Skeletal muscle tissue (tissue), 4 donors: ENCODE results near the gene ZNF385D. TPM values are rescaled to one million over a fixed set of nuclear protein-coding genes. Genes with fewer than 3 reads are reported as not detected.
"Not testable (repeated sequence)": the region's sequence is repeated elsewhere in the genome, so short reads cannot be mapped to it uniquely, and the experiment has no call there.

ENCODE experiments used
- H3K27ac ChIP-seq: one replicate; pipeline ENCODE4 v1.7.0; 2013; ENCODE audit warnings: mild to moderate bottlenecking, low read depth, low read length, inconsistent platforms
- H3K27me3 ChIP-seq, 3 donors: one replicate each; pipeline ENCODE4 v1.7.0; 2013; ENCODE audit warnings: low read length in 3 of 3; ENCODE audit not compliant: control insufficient read depth in 3 of 3, insufficient read depth in 3 of 3
- H3K36me3 ChIP-seq, 3 donors: one replicate each; pipeline ENCODE4 v1.7.0; 2013; ENCODE audit warnings: low read length in 3 of 3; ENCODE audit not compliant: control insufficient read depth in 3 of 3, insufficient read depth in 3 of 3
- H3K4me1 ChIP-seq, 3 donors: one replicate each; pipeline ENCODE4 v1.7.0; 2013; ENCODE audit warnings: low read length in 3 of 3, mild to moderate bottlenecking in 3 of 3; ENCODE audit not compliant: control insufficient read depth in 3 of 3, insufficient read depth in 3 of 3
- H3K4me3 ChIP-seq, 3 donors: one replicate each; pipeline ENCODE4 v1.7.0; 2013; ENCODE audit warnings: low read length in 3 of 3
- H3K9ac ChIP-seq, 3 donors: one replicate each; pipeline ENCODE4 v1.7.0; 2013; ENCODE audit warnings: low read length in 3 of 3, mild to moderate bottlenecking in 3 of 3, moderate library complexity in 2 of 3, low read depth in 1 of 3
- H3K9me3 ChIP-seq, 3 donors: one replicate each; pipeline ENCODE4 v1.7.0; 2013; ENCODE audit warnings: low read length in 3 of 3; ENCODE audit not compliant: control insufficient read depth in 3 of 3
- total RNA-seq: library from RNA; depleted of rRNA; stranded (reverse); fragments of >200 nt; gene quantifications from one replicate; pipeline ENCODE4 v1.2.3, GENCODE V29; 2014
- donor health status: Osteomylitis.

ZNF385D gene
- total RNA-seq, 1 donor from 2014 or later: 9.4 TPM

DNA sequence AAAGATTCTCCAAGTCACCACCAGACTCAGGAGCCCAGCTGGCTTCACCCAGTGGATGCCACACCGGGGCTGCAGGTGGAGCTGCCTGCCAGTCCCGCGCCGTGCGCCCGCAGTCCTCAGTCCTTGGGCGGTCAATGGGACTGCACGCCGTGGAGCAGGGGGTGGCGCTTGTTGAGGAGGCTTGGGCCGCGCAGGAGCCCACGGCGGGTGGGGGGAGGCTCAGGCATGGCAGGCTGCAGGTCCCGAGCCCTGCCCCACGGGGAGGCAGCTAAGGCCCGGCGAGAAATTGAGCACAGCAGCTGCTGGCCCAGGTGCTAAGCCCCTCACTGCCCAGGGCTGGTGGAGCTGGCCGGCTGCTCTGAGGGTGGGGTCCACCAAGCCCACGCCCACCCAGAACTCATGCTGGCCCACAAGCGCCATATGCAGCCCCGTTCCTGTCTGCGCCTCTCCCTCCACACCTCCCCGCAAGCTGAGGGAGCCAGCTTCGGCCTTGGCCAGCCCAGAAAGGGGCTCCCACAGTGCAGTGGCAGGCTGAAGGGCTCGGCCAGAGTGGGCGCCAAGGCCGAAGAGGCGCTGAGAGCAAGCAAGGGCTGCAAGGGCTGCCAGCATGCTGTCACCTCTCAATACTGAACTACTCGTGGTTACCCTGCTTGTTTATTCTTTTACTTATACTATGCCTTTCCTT lies 363.7 kb downstream of the ZNF385D start:
- not testable (repeated sequence) for H3K36me3 ChIP-seq, H3K27ac ChIP-seq, H3K9me3 ChIP-seq, H3K9ac ChIP-seq, H3K27me3 ChIP-seq, H3K4me3 ChIP-seq, H3K4me1 ChIP-seq

DNA sequence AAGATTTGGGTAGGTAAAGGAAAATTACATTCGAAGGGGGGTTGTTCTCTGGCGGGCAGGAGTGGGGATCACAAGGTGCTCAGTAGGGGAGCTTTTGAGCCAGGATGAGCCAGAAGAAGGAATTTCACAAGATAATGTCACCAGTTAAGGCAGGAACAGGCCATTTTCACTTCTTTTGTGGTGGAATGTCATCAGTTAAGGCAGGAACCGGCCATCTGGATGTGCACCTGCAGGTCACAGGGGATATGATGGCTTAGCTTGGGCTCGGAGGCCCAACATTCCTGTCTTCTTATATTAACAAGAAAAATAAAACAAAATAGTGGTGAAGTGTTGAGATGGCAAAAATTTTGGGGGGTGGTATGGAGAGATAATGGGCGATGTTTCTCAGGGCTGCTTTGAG lies 373.0 kb downstream of the ZNF385D start:
- H3K9ac ChIP-seq, H3K9me3 ChIP-seq, H3K4me3 ChIP-seq, H3K27me3 ChIP-seq, H3K27ac ChIP-seq, H3K36me3 ChIP-seq, H3K4me1 ChIP-seq: not testable (repeated sequence)

DNA sequence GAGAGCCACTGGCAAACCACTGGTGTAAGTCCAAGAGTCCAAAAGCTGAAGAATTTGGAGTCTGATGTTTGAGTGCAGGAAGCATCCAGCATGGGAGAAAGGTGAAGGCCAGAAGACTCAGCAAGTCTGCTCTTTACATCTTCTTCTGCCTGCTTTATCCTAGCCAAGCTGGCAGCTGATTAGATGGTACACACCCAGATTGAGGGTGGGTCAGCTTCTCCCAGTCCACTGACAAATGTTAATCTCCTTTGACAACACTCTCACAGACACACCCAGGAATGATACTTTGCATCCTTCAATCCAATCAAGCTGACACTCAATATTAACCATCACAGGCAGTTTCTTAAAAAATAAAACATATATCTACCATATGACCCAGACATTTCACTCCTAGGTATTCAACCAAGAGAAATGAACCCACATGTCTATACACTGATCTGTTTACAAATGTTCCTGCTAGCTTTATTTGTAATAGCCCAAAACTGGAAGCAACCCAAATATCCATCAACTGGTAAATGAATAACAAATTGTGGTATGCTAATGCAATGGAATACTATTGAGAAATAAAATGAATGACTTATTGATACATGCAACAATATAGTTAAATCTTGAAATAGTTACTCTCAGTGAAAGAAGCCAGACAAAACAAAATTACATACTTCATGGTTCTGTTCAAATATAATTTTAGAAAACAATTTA lies 373.8 kb downstream of the ZNF385D start:
- Histone ChIP-seq H3K9me3 (no peaks in the 10 kb centered on the region), H3K4me1 (no peaks in the 10 kb centered on the region), H3K27ac (no peak overlapping the region), H3K27me3 (no peaks in the 10 kb centered on the region), H3K9ac (no peak overlapping the region), H3K36me3 (no peaks in the 10 kb centered on the region), H3K4me3 (no peak overlapping the region)

DNA sequence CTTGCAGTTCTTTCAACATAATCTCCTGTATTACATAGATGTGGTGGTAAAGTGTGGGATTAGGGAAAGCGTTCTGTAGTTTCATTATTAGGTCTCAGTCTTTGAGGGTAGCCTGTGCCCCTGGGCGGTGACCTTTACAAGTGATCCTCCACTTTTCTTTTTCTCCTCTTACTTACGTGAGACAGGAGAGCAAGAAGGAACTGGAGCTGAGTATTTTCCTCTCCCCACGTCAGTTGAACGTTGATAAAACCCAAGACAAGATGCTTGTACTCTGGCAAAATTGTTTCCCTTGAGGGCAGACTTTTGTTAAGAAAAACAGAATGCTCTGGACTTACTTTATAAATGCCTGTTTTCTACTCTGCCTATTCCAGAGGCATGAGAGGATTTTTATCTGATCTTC lies 378.7 kb downstream of the ZNF385D start:
- H3K4me3 ChIP-seq: no peak overlapping the region
- H3K9ac ChIP-seq: no peak overlapping the region
- H3K27ac ChIP-seq: no peak overlapping the region
- no peaks in the 10 kb centered on the region for H3K27me3 ChIP-seq
- no peaks in the 10 kb centered on the region for H3K4me1 ChIP-seq
- no peaks in the 10 kb centered on the region for H3K9me3 ChIP-seq
- no peaks in the 10 kb centered on the region for H3K36me3 ChIP-seq
